Left kidney (tissue), 2 donors: ENCODE results near the gene MAP1B. TPM values are rescaled to one million over a fixed set of nuclear protein-coding genes. Genes with fewer than 3 reads are reported as not detected.

Experiments used
- DNase-seq: peaks from one replicate; pipeline ENCODE4 v3.0.0-alpha.2; 2013
- polyA plus RNA-seq: library from polyadenylated mRNA; unstranded; fragments of 120-200 nt; gene quantifications from one replicate; pipeline ENCODE4 v1.2.1, GENCODE V29; 2013; ENCODE audit not compliant: insufficient read length

Gene MAP1B
- polyA plus RNA-seq, 1 donor: 15.8 TPM

GRCh38 chr5:72194846-72195245 is 87.6 kb downstream of the MAP1B start:
- no peak for DNase-seq

- DNase-seq: no peak
Observed at GRCh38 chr5:72195581-72195980, 88.3 kb downstream of the MAP1B start.

GRCh38 chr5:72197393-72197792 is 90.1 kb downstream of the MAP1B start:
- DNase-seq: no peak

- DNase-seq: no peak
Observed at GRCh38 chr5:72199681-72200080, 92.4 kb downstream of the MAP1B start.

GRCh38 chr5:72202331-72202825 is 95.1 kb downstream of the MAP1B start:
- DNase-seq: no peak

GRCh38 chr5:72203251-72203845 is 96.1 kb downstream of the MAP1B start:
- DNase-seq: no peak

- no peak for DNase-seq
Observed at GRCh38 chr5:72204946-72205345, 97.7 kb downstream of the MAP1B start.

- no peak for DNase-seq
Observed at GRCh38 chr5:72205431-72206009, 98.2 kb downstream of the MAP1B start.

- no peak for DNase-seq
Observed at GRCh38 chr5:72206160-72206559, 98.9 kb downstream of the MAP1B start.

- DNase-seq: no peak
Observed at GRCh38 chr5:72206994-72207393, 99.7 kb downstream of the MAP1B start.

- no peak for DNase-seq
Observed at GRCh38 chr5:72208324-72208926, 101.2 kb downstream of the MAP1B start.

GRCh38 chr5:72209147-72210115 is 102.2 kb downstream of the MAP1B start:
- DNase-seq: peak; percentile 68

- no peak for DNase-seq
Observed at GRCh38 chr5:72210888-72211678, 103.8 kb downstream of the MAP1B start.

GRCh38 chr5:72212171-72212570 is 104.9 kb downstream of the MAP1B start:
- DNase-seq: no peak

- DNase-seq: no peak
Observed at GRCh38 chr5:72213482-72213881, 106.2 kb downstream of the MAP1B start.

- DNase-seq: no peak
Observed at GRCh38 chr5:72214168-72214567, 106.9 kb downstream of the MAP1B start.

- no peak for DNase-seq
Observed at GRCh38 chr5:72216756-72217155, 109.5 kb downstream of the MAP1B start.

- no peak for DNase-seq
Observed at GRCh38 chr5:72221099-72221498, 113.8 kb downstream of the MAP1B start.

GRCh38 chr5:72221541-72221940 is 114.3 kb downstream of the MAP1B start:
- no peak for DNase-seq

GRCh38 chr5:72222521-72222920 is 115.2 kb downstream of the MAP1B start:
- DNase-seq: no peak

GRCh38 chr5:72223371-72223770 is 116.1 kb downstream of the MAP1B start:
- DNase-seq: no peak
